ENCODE data around the gene FNDC3A.
"Not testable (repeated sequence)": the region's sequence is repeated elsewhere in the genome, so short reads cannot be mapped to it uniquely, and the experiment has no call there.

Gene FNDC3A

GRCh38 chr13:48976576-48977285 lies 1.0 kb downstream of the FNDC3A start:
- peak; percentile 79 for DNase-seq

GRCh38 chr13:48977286-48977625 lies 1.5 kb downstream of the FNDC3A start:
- no peak for DNase-seq

GRCh38 chr13:48977973-48978372 lies 2.3 kb downstream of the FNDC3A start:
- DNase-seq, result no peak

GRCh38 chr13:48978942-48979601 lies 3.4 kb downstream of the FNDC3A start:
- no peak for DNase-seq

GRCh38 chr13:48979892-48980291 lies 4.2 kb downstream of the FNDC3A start:
- DNase-seq, result no peak

- no peak for DNase-seq
Measured at GRCh38 chr13:48983331-48983730, 7.6 kb downstream of the FNDC3A start.

GRCh38 chr13:48985756-48986155 lies 10.0 kb downstream of the FNDC3A start:
- DNase-seq, result no peak

- DNase-seq, result no peak
Measured at GRCh38 chr13:48990900-48991299, 15.2 kb downstream of the FNDC3A start.

GRCh38 chr13:48993150-48993549 lies 17.4 kb downstream of the FNDC3A start:
- no peak for DNase-seq

- DNase-seq, result no peak
Measured at GRCh38 chr13:48994706-48995105, 19.0 kb downstream of the FNDC3A start.

GRCh38 chr13:48998641-48999292 lies 23.1 kb downstream of the FNDC3A start:
- no peak for DNase-seq

GRCh38 chr13:49000247-49000646 lies 24.5 kb downstream of the FNDC3A start:
- no peak for DNase-seq

GRCh38 chr13:49018986-49019635 lies 43.4 kb downstream of the FNDC3A start:
- not testable (repeated sequence) for DNase-seq

- DNase-seq, result no peak
Measured at GRCh38 chr13:49020328-49020727, 44.6 kb downstream of the FNDC3A start.

- DNase-seq, result no peak
Measured at GRCh38 chr13:49020940-49021553, 45.3 kb downstream of the FNDC3A start.

GRCh38 chr13:49021953-49022352 lies 46.2 kb downstream of the FNDC3A start:
- no peak for DNase-seq

GRCh38 chr13:49022472-49023144 lies 46.9 kb downstream of the FNDC3A start:
- DNase-seq, result no peak

- no peak for DNase-seq
Measured at GRCh38 chr13:49023431-49023830, 47.7 kb downstream of the FNDC3A start.

- no peak for DNase-seq
Measured at GRCh38 chr13:49026851-49027250, 51.1 kb downstream of the FNDC3A start.

GRCh38 chr13:49029570-49029969 lies 53.9 kb downstream of the FNDC3A start:
- no peak for DNase-seq

- DNase-seq, result no peak
Measured at GRCh38 chr13:49030213-49030612, 54.5 kb downstream of the FNDC3A start.

GRCh38 chr13:49040872-49041271 lies 65.2 kb downstream of the FNDC3A start:
- no peak for DNase-seq

GRCh38 chr13:49042476-49042875 lies 66.8 kb downstream of the FNDC3A start:
- DNase-seq, result no peak
